ENCODE results near the gene EYS.

DNA sequence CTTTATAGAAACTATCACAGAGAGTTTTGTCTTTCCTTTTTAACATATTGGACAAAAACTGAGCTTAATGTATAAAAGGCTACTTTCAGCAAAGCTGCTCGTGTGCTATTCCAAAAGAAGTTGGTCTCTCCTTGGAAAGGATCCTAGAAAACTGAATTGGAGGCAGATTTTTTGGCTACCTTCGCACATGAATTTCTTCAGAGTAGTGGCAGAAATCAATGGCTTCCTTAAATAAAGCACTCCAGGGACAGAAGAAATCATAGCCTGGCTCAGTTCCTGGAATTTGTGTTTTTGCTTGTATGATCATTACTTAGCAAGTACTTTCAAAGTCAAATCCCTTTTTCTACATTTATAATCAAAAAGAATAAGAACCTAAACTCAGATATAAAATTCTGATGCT lies 1291.1 kb downstream of the EYS start:
- TF ChIP-seq, protein P1, sequence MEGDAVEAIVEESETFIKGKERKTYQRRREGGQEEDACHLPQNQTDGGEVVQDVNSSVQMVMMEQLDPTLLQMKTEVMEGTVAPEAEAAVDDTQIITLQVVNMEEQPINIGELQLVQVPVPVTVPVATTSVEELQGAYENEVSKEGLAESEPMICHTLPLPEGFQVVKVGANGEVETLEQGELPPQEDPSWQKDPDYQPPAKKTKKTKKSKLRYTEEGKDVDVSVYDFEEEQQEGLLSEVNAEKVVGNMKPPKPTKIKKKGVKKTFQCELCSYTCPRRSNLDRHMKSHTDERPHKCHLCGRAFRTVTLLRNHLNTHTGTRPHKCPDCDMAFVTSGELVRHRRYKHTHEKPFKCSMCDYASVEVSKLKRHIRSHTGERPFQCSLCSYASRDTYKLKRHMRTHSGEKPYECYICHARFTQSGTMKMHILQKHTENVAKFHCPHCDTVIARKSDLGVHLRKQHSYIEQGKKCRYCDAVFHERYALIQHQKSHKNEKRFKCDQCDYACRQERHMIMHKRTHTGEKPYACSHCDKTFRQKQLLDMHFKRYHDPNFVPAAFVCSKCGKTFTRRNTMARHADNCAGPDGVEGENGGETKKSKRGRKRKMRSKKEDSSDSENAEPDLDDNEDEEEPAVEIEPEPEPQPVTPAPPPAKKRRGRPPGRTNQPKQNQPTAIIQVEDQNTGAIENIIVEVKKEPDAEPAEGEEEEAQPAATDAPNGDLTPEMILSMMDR (IDR thresholded peaks at IDR 0.05), result no peak
- no peak for TF ChIP-seq POLR2A (IDR thresholded peaks at IDR 0.05)
